GM23338 (cell line): ENCODE data around the gene ZFYVE27.

ENCODE experiments used
- CTCF ChIP-seq, 2 experiments: fragments of 200-600 bp in 1 of 2; sonication (generic) in 1 of 2; conservative IDR thresholded peaks; 2 replicates each; pipeline versions ENCODE4 v1.5.1 to v1.6.1; 2016 to 2017; ENCODE audit warnings: antibody characterized with exemption in 2 of 2, low read depth in 2 of 2, mild to moderate bottlenecking in 2 of 2, moderate library complexity in 1 of 2
- EZH2 ChIP-seq: fragments of 200-600 bp; sonication (generic); IDR thresholded peaks from one replicate; pipeline ENCODE4 v1.8.0; 2017; ENCODE audit warnings: antibody characterized with exemption, mild to moderate bottlenecking, low read depth; ENCODE audit not compliant: unreplicated experiment
- EZH2phosphoT487 ChIP-seq: fragments of 200-600 bp; sonication (generic); IDR thresholded peaks from one replicate; pipeline ENCODE4 v1.8.1; 2018; ENCODE audit warnings: antibody characterized with exemption; ENCODE audit not compliant: unreplicated experiment
- NANOG ChIP-seq: IDR thresholded peaks from 2 replicates; pipeline ENCODE4 v1.6.1; 2016; ENCODE audit warnings: antibody characterized with exemption, borderline replicate concordance
- POLR2AphosphoS5 ChIP-seq: IDR thresholded peaks from 2 replicates; pipeline ENCODE4 v1.6.1; 2016; ENCODE audit warnings: antibody characterized with exemption, low read depth
- TF ChIP-seq, protein P1 (sequence below): IDR thresholded peaks from 2 replicates; pipeline ENCODE4 v1.6.1; 2016; ENCODE audit warnings: antibody characterized with exemption
- TF ChIP-seq, protein P2 (sequence below): IDR thresholded peaks from one replicate; pipeline ENCODE4 v1.6.1; 2018; ENCODE audit warnings: antibody characterized with exemption; ENCODE audit not compliant: unreplicated experiment

DNA sequence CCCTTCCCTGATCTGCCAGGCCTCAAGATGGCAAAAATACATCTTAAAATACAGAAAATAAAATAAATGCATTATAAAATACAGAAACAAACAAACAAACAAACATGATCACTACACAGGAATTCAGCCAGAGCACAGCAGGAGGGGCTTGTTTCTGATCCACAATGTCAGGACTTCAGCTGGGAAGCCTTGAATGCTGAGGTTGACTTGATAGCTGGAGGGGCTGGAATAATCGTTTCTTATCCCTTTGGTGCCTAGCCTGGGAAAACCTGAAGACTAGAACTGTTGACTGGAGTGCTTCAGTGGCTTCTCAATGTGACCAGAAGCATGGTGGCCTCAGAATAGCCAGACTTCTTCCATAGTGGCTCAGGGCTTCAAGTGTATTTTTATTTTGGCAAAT lies 32.6 kb upstream of the ZFYVE27 start:
- TF ChIP-seq CTCF (conservative IDR thresholded peaks at IDR 0.05; ENCODE audit: low read depth in 2 of 2) (no peak), POLR2AphosphoS5 (no peak), EZH2 (no peak), EZH2phosphoT487 (no peak), NANOG (no peak)
- TF ChIP-seq, protein P1, sequence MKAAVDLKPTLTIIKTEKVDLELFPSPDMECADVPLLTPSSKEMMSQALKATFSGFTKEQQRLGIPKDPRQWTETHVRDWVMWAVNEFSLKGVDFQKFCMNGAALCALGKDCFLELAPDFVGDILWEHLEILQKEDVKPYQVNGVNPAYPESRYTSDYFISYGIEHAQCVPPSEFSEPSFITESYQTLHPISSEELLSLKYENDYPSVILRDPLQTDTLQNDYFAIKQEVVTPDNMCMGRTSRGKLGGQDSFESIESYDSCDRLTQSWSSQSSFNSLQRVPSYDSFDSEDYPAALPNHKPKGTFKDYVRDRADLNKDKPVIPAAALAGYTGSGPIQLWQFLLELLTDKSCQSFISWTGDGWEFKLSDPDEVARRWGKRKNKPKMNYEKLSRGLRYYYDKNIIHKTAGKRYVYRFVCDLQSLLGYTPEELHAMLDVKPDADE: no peak
- TF ChIP-seq, protein P2, sequence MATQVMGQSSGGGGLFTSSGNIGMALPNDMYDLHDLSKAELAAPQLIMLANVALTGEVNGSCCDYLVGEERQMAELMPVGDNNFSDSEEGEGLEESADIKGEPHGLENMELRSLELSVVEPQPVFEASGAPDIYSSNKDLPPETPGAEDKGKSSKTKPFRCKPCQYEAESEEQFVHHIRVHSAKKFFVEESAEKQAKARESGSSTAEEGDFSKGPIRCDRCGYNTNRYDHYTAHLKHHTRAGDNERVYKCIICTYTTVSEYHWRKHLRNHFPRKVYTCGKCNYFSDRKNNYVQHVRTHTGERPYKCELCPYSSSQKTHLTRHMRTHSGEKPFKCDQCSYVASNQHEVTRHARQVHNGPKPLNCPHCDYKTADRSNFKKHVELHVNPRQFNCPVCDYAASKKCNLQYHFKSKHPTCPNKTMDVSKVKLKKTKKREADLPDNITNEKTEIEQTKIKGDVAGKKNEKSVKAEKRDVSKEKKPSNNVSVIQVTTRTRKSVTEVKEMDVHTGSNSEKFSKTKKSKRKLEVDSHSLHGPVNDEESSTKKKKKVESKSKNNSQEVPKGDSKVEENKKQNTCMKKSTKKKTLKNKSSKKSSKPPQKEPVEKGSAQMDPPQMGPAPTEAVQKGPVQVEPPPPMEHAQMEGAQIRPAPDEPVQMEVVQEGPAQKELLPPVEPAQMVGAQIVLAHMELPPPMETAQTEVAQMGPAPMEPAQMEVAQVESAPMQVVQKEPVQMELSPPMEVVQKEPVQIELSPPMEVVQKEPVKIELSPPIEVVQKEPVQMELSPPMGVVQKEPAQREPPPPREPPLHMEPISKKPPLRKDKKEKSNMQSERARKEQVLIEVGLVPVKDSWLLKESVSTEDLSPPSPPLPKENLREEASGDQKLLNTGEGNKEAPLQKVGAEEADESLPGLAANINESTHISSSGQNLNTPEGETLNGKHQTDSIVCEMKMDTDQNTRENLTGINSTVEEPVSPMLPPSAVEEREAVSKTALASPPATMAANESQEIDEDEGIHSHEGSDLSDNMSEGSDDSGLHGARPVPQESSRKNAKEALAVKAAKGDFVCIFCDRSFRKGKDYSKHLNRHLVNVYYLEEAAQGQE: no peak
